Measurements from ENCODE around the gene NOXA1. TPM values are rescaled to one million over a fixed set of nuclear protein-coding genes. Genes with fewer than 3 reads are reported as not detected.
A peak's percentile ranks its signal among the peaks of the same experiment; 100 is the strongest.

Gene NOXA1
- total and polyA plus RNA-seq, 7 experiments from 2014 or later, result 0.73 to 11.1 (median 5.1) TPM

DNA sequence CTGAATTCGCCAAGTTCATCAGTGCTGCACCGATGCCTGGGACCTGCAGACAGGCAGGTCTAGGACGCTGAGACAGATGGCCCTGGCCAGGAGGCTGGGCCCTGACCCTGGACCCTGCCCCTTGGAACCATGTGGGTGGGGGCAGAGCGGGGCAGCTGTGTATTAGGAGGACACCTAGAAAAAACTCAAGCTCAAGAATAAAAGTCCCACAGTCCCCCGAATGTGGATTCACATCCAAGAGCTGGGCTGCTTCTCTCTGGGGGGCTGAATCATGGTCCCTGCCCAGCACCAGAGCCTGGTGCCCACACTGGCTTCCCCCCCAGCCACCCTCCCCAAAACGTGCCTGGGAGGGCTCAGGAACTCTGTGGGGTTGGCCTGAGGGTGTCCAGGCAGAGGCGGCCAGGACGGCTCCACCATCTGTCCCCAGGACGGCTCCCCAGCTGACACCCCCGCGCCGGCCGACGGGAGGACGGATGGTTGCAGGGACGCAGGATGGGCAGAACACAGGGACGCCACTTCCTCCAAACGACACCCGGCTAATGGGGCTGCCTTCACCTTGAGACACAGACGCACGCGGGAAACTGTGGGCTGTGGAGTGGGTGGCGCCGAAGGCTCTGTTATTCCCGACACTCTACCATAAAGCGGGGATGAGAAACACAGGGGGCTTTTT lies 35.2 kb upstream of the NOXA1 start:
- no peak for ATAC-seq
- CTCF ChIA-PET, result interaction anchor here (0.5 to 1.0 kb wide), 4 partner anchors 20 to 121 kb away, joined by 3 read pairs; partner anchors contain the start of gene NRARP

DNA sequence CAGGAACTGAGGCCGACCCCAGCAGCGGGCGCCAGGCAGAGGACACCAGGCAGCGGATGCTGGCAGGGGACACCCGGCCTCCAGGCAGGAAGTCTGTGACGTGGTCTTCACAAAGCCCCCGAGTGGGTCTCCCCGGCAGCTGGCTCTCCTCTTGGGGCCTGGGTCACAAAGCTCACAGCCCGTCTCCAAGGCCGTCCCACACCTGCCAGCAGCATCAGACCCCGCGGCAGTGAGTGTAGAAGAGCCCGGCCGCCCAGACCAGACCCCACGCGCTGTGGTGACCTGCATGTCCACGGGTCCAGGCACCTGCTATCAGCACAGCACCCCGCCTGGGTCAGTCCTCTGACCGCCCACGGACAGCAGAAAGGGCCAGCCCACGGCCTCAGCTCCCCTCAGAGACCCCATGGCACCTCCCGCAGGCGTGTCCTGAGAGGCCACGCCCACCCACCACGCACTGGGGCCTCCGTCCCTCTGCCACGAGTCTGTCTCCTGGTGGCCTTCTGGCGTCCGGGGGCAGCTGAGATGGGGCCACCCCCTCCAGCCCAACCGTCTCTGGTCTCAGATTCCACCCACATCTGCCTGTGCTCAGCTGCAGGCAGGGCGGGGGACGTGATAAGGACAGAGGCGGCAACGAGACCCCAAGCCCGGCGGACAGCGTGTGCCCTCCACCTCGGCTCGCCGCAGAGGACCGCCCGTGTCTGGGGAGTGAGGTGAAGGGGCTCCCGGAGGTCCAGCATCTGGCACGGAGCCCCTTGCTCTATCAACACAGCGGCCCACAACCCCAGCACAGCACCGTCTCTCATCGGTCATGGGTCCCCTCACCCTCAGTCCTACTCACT lies 34.4 kb upstream of the NOXA1 start:
- no peak for DNase-seq
- no peaks in the 10 kb centered on the region for H3K27me3 ChIP-seq (ENCODE audit: control insufficient read depth in 2 of 2, insufficient read depth in 2 of 2, low read length in 2 of 2)
- intact Hi-C loops (cut with micrococcal nuclease), result no loop called here
- H3K9me3 ChIP-seq (ENCODE audit: control insufficient read depth in 2 of 3, low read length in 3 of 3), result no peaks in the 10 kb centered on the region
- H3K4me1 Mint-ChIP-seq, result peaks cover 0 to 20% (median 4%) of the 10 kb centered on the region in 7 donors
- peaks cover 3 to 12% of the 10 kb centered on the region in 2 donors for H3K4me1 ChIP-seq (ENCODE audit: control insufficient read depth in 2 of 2, insufficient read depth in 2 of 2, low read length in 2 of 2)
- H3K4me3 ChIP-seq (ENCODE audit: low read length), result no peak overlapping the region
- no peaks in the 10 kb centered on the region for H3K36me3 ChIP-seq (ENCODE audit: control insufficient read depth in 2 of 3, insufficient read depth in 3 of 3, low read length in 3 of 3)
- peak overlapping the region in 1 of 10 donors; percentile 77 for H3K4me3 Mint-ChIP-seq
- ChIA-PET POLR2A (interaction anchor here (1.6 kb wide), 1 partner anchor 34 kb away, joined by 7 read pairs; the partner anchor contains the start of genes EXD3 and NOXA1), CTCF (no interaction called here)
- no peaks in the 10 kb centered on the region for H3K27me3 Mint-ChIP-seq
- no peaks in the 10 kb centered on the region for H3K9me3 Mint-ChIP-seq
- no peak for ATAC-seq
- H3K36me3 Mint-ChIP-seq, result peaks cover 0 to 9% (median 0%) of the 10 kb centered on the region in 5 donors
- peak overlapping the region in 4 of 9 donors; percentile 30 to 96 (median 94) for H3K27ac Mint-ChIP-seq
- peak overlapping the region; percentile 64 for H3K27ac ChIP-seq (ENCODE audit: low read depth, low read length)

More for the DNA sequence above, 35.2 kb upstream of the NOXA1 start:
- Mint-ChIP-seq H3K9me3 (no peaks in the 10 kb centered on the region), H3K4me1 (peaks cover 0 to 20% (median 4%) of the 10 kb centered on the region in 7 donors), H3K27ac (peak overlapping the region in 6 of 9 donors; percentile 28 to 96 (median 88)), H3K4me3 (peak overlapping the region in 5 of 10 donors; percentile 18 to 77 (median 25)), H3K36me3 (peaks cover 0 to 9% (median 0%) of the 10 kb centered on the region in 5 donors), H3K27me3 (no peaks in the 10 kb centered on the region)
- Histone ChIP-seq H3K36me3 (ENCODE audit: control insufficient read depth in 2 of 3, insufficient read depth in 3 of 3, low read length in 3 of 3) (no peaks in the 10 kb centered on the region), H3K9me3 (ENCODE audit: control insufficient read depth in 2 of 3, low read length in 3 of 3) (no peaks in the 10 kb centered on the region), H3K27me3 (ENCODE audit: control insufficient read depth in 2 of 2, insufficient read depth in 2 of 2, low read length in 2 of 2) (no peaks in the 10 kb centered on the region), H3K4me3 (ENCODE audit: low read length) (peak overlapping the region; percentile 27), H3K27ac (ENCODE audit: low read depth, low read length) (peak overlapping the region; percentile 64), H3K4me1 (ENCODE audit: control insufficient read depth in 2 of 2, insufficient read depth in 2 of 2, low read length in 2 of 2) (peaks cover 3 to 12% of the 10 kb centered on the region in 2 donors)
- intact Hi-C loops (cut with micrococcal nuclease), result no loop called here
- POLR2A ChIA-PET, result interaction anchor here (0.9 to 1.6 kb wide), 4 partner anchors 35 to 589 kb away, joined by 3 to 7 read pairs (median 4); partner anchors contain the start of genes EXD3, NOXA1 and TUBB4B
- no peak for DNase-seq

DNA sequence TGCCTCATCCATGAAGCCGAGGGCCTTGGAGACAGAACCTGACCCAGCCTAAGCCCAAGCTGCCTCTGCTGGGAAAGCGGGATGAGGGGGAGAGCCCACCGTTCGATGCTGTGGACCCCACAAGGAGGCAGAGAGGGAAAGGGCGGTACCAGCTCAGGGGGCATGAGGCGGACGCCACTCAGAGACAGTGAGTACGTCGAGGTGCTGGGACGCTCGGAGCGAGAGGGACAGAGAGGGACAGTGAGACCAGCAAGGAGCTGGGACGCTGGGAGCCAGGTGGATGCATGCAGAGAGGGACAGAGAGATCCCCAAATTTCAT lies 33.8 kb upstream of the NOXA1 start:
- DNase-seq (no peak), ATAC-seq (no peak)
- H3K27me3 ChIP-seq (ENCODE audit: control insufficient read depth in 2 of 2, insufficient read depth in 2 of 2, low read length in 2 of 2), result no peaks in the 10 kb centered on the region
- no peak overlapping the region for H3K27ac ChIP-seq (ENCODE audit: low read depth, low read length)
- Mint-ChIP-seq H3K27me3 (no peaks in the 10 kb centered on the region), H3K4me1 (peaks cover 0 to 20% (median 4%) of the 10 kb centered on the region in 7 donors), H3K27ac (peak overlapping the region in 4 of 9 donors; percentile 67 to 96 (median 92)), H3K4me3 (no peak overlapping the region), H3K36me3 (peaks cover 0 to 5% (median 0%) of the 10 kb centered on the region in 5 donors), H3K9me3 (no peaks in the 10 kb centered on the region)
- peaks cover 3 to 12% of the 10 kb centered on the region in 2 donors for H3K4me1 ChIP-seq (ENCODE audit: control insufficient read depth in 2 of 2, insufficient read depth in 2 of 2, low read length in 2 of 2)
- H3K4me3 ChIP-seq (ENCODE audit: low read length), result no peak overlapping the region
- H3K9me3 ChIP-seq (ENCODE audit: control insufficient read depth in 2 of 3, low read length in 3 of 3), result no peaks in the 10 kb centered on the region
- ChIA-PET CTCF (no interaction called here), POLR2A (no interaction called here)
- no peaks in the 10 kb centered on the region for H3K36me3 ChIP-seq (ENCODE audit: control insufficient read depth in 2 of 3, insufficient read depth in 3 of 3, low read length in 3 of 3)
- intact Hi-C loops (cut with micrococcal nuclease), result no loop called here

DNA sequence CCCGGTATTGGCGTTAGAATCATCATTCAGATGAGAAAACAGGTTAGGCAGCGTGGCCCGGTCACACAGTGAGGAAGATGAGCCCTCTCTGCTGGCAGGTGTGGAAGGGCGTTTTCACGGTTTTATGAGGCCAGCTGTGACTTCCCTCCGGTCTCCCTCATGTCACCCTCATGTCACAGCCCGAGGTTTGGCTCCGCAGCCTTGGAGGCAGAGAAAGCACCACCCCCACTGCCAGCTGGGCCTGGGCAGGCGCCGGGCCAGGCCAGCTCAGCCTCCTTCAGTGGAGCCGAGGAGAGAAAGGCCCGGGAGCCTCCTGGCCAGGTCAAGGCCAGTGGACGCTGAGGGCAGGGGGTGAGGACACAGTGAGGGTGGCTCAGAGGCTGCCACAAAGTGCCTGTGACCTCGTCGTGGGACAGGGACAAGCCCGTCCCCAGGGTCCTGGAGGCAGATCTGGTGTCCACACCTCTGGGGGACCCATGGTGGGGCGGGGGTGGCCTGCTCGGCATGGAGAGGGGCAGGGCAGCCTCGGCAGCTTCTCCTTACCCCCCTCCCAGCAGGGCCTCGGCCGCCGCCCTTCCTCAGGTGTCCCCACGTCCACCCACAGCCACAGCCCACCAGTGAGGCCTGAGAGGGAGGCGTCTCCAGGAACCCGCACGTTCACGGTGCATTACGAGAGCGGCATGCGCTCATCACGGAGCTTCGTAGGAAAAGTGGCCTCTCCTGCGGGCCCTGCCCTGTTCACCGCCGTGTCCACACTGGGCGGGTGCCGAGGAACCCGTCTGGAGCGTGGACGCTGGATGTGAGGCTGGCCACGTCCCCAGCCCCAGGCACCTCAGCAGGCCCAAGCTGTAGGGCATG lies 32.4 kb upstream of the NOXA1 start:
- ATAC-seq, result no peak

DNA sequence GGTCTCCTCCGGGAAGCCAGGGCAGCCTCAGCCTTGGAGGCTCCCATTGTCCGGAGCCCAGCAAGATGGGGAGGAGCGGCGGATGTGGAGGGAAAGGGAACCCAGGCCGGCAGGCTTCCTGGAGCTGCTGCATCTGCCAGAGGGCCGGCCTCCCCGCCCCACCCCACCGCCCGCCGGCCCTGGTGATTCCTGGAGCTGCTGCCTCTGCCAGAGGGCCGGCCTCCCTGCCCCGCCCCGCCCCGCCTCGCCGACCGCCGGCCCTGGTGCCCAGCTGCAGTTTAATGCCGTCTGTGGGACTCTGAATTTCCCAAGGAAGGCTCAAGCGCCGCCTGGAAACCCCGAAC lies 31.8 kb upstream of the NOXA1 start:
- H3K27me3 ChIP-seq (ENCODE audit: control insufficient read depth in 2 of 2, insufficient read depth in 2 of 2, low read length in 2 of 2), result no peaks in the 10 kb centered on the region
- CTCF ChIA-PET, result no interaction called here
- Mint-ChIP-seq H3K27me3 (no peaks in the 10 kb centered on the region), H3K36me3 (peaks cover 0 to 4% (median 0%) of the 10 kb centered on the region in 5 donors), H3K4me3 (no peak overlapping the region), H3K9me3 (no peaks in the 10 kb centered on the region), H3K27ac (no peak overlapping the region), H3K4me1 (peaks cover 0 to 18% (median 4%) of the 10 kb centered on the region in 7 donors)
- H3K9me3 ChIP-seq (ENCODE audit: control insufficient read depth in 2 of 3, low read length in 3 of 3), result no peaks in the 10 kb centered on the region
- POLR2A ChIA-PET, result no interaction called here
- H3K4me3 ChIP-seq (ENCODE audit: low read length), result no peak overlapping the region
- intact Hi-C loops (cut with micrococcal nuclease), result no loop called here
- no peak overlapping the region for H3K27ac ChIP-seq (ENCODE audit: low read depth, low read length)
- DNase-seq (no peak), ATAC-seq (no peak)
- H3K4me1 ChIP-seq (ENCODE audit: control insufficient read depth in 2 of 2, insufficient read depth in 2 of 2, low read length in 2 of 2), result peaks cover 3 to 12% of the 10 kb centered on the region in 2 donors
- no peaks in the 10 kb centered on the region for H3K36me3 ChIP-seq (ENCODE audit: control insufficient read depth in 2 of 3, insufficient read depth in 3 of 3, low read length in 3 of 3)

More for the DNA sequence above, 32.4 kb upstream of the NOXA1 start:
- Mint-ChIP-seq H3K4me1 (peaks cover 0 to 20% (median 4%) of the 10 kb centered on the region in 7 donors), H3K36me3 (peaks cover 0 to 4% (median 0%) of the 10 kb centered on the region in 5 donors), H3K4me3 (no peak overlapping the region), H3K27me3 (no peaks in the 10 kb centered on the region), H3K9me3 (no peaks in the 10 kb centered on the region), H3K27ac (peak overlapping the region in 4 of 9 donors; percentile 55 to 86 (median 64))
- Histone ChIP-seq H3K9me3 (ENCODE audit: control insufficient read depth in 2 of 3, low read length in 3 of 3) (no peaks in the 10 kb centered on the region), H3K4me3 (ENCODE audit: low read length) (no peak overlapping the region), H3K4me1 (ENCODE audit: control insufficient read depth in 2 of 2, insufficient read depth in 2 of 2, low read length in 2 of 2) (peaks cover 3 to 12% of the 10 kb centered on the region in 2 donors), H3K27ac (ENCODE audit: low read depth, low read length) (no peak overlapping the region), H3K27me3 (ENCODE audit: control insufficient read depth in 2 of 2, insufficient read depth in 2 of 2, low read length in 2 of 2) (no peaks in the 10 kb centered on the region), H3K36me3 (ENCODE audit: control insufficient read depth in 2 of 3, insufficient read depth in 3 of 3, low read length in 3 of 3) (no peaks in the 10 kb centered on the region)
- intact Hi-C loops (cut with micrococcal nuclease), result no loop called here
- POLR2A ChIA-PET, result no interaction called here
- DNase-seq, result no peak
- CTCF ChIA-PET, result no interaction called here

DNA sequence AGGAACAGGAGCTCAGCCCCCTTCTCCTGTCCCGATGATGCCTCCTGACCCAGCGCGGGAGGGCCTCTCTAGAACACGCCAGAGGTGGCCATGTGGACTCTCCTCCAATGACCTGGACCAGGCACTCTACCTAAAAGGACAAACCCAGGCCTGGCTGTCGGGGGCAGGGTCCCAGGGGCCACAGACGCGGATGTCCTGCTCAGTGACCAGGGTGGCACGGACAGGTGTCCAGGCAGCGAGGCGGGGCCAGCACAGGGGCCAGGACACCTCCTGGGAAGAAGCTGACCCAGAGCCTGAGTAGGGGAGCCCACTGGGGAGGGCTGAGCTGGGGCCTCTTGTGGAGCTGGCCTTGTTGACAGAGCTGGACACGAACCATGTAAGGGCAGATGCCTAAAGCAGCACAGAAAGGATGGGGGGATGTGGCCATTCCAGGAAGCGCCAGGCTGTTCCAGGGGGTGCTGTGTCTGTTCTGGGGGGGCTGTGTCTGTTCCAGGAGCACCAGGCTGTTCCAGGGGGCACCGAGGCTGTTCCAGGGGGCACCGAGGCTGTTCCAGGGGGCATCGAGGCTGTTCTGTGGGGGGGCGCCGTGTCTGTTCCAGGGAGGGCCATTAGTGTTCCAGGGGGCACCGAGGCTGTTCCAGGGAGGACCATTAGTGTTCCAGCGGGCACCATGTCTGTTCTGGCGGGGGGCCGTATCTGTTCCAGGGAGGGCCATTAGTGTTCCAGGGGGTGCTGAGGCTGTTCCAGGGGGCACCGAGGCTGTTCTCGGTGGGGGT lies 30.8 kb upstream of the NOXA1 start:
- Mint-ChIP-seq H3K9me3 (peaks cover 0 to 4% (median 0%) of the 10 kb centered on the region in 11 donors), H3K4me3 (no peak overlapping the region), H3K36me3 (peaks cover 0 to 7% (median 3%) of the 10 kb centered on the region in 5 donors), H3K27ac (peak overlapping the region in 1 of 9 donors; percentile 8), H3K4me1 (peaks cover 0 to 11% (median 5%) of the 10 kb centered on the region in 7 donors), H3K27me3 (no peaks in the 10 kb centered on the region)
- ATAC-seq (no peak), DNase-seq (no peak)
- H3K4me1 ChIP-seq (ENCODE audit: control insufficient read depth in 2 of 2, insufficient read depth in 2 of 2, low read length in 2 of 2), result peaks cover 3 to 6% of the 10 kb centered on the region in 2 donors
- no peaks in the 10 kb centered on the region for H3K27me3 ChIP-seq (ENCODE audit: control insufficient read depth in 2 of 2, insufficient read depth in 2 of 2, low read length in 2 of 2)
- ChIA-PET POLR2A (no interaction called here), CTCF (no interaction called here)
- H3K36me3 ChIP-seq (ENCODE audit: control insufficient read depth in 2 of 3, insufficient read depth in 3 of 3, low read length in 3 of 3), result no peaks in the 10 kb centered on the region
- intact Hi-C loops (cut with micrococcal nuclease), result no loop called here
- H3K27ac ChIP-seq (ENCODE audit: low read depth, low read length), result no peak overlapping the region
- no peak overlapping the region for H3K4me3 ChIP-seq (ENCODE audit: low read length)
- no peaks in the 10 kb centered on the region for H3K9me3 ChIP-seq (ENCODE audit: control insufficient read depth in 2 of 3, low read length in 3 of 3)

All from naive thymus-derived CD4-positive, alpha-beta T cell (primary cell).